GM23338 (cell line): ENCODE results near the gene PRPSAP1. TPM values are rescaled to one million over a fixed set of nuclear protein-coding genes. Genes with fewer than 3 reads are reported as not detected.

Source experiments
- ATAC-seq: fragments of 200-7000 bp; cut with Tn5 transposase; 3 replicates; pipeline ENCODE4 v1.9.1; 2020
- DNase-seq: peaks from one replicate; pipeline ENCODE4 v3.0.0-alpha.2; 2015; ENCODE audit warnings: low spot score
- H2AFZ ChIP-seq: fragments of 200-600 bp; sonication (generic); 2 replicates; pipeline ENCODE4 v1.8.0; 2016; ENCODE audit warnings: antibody characterized with exemption, mild to moderate bottlenecking, moderate library complexity
- H3F3A ChIP-seq: fragments of 200-600 bp; sonication (generic); replicated peaks from 2 replicates; pipeline ENCODE4 v1.8.0; 2017; ENCODE audit warnings: antibody characterized with exemption, mixed run types, low read depth
- H3K27ac ChIP-seq: fragments of 200-600 bp; sonication (generic); 2 replicates; pipeline ENCODE4 v1.6.1; 2016; ENCODE audit warnings: low read depth
- H3K27me3 ChIP-seq: fragments of 200-600 bp; sonication (generic); 2 replicates; pipeline ENCODE4 v1.8.0; 2016; ENCODE audit warnings: mild to moderate bottlenecking, mixed run types, moderate library complexity; ENCODE audit not compliant: insufficient read depth
- H3K36me3 ChIP-seq: fragments of 200-600 bp; sonication (generic); 2 replicates; pipeline ENCODE4 v1.8.0; 2016; ENCODE audit warnings: mild to moderate bottlenecking; ENCODE audit not compliant: insufficient read depth
- H3K4me1 ChIP-seq: fragments of 200-600 bp; sonication (generic); 2 replicates; pipeline ENCODE4 v1.8.0; 2016; ENCODE audit warnings: mild to moderate bottlenecking, moderate library complexity; ENCODE audit not compliant: insufficient read depth
- H3K4me2 ChIP-seq: fragments of 200-600 bp; sonication (generic); 2 replicates; pipeline ENCODE4 v1.7.1; 2017; ENCODE audit warnings: mixed run types
- H3K4me3 ChIP-seq: fragments of 200-600 bp; sonication (generic); 2 replicates; pipeline ENCODE4 v1.6.1; 2016; ENCODE audit warnings: mixed run types
- H3K79me2 ChIP-seq: fragments of 200-600 bp; sonication (generic); replicated peaks from 2 replicates; pipeline ENCODE4 v1.8.0; 2017; ENCODE audit warnings: mild to moderate bottlenecking; ENCODE audit not compliant: insufficient read depth
- H3K9me2 ChIP-seq: fragments of 200-600 bp; sonication (generic); 2 replicates; pipeline ENCODE4 v1.8.0; 2017; ENCODE audit not compliant: insufficient read depth
- H4K20me1 ChIP-seq: fragments of 200-600 bp; sonication (generic); replicated peaks from 2 replicates; pipeline ENCODE4 v1.8.0; 2017; ENCODE audit warnings: mild to moderate bottlenecking; ENCODE audit not compliant: insufficient read depth
- H3K27ac Mint-ChIP-seq: 2 replicates; pipeline ENCODE4 v1.8.0; 2020; ENCODE audit warnings: inconsistent platforms, mild to moderate bottlenecking, moderate library complexity, mixed read lengths
- H3K27me3 Mint-ChIP-seq: 3 replicates; pipeline ENCODE4 v1.8.0; 2022; ENCODE audit warnings: low read depth, mild to moderate bottlenecking, moderate library complexity, mixed read lengths, inconsistent platforms; ENCODE audit not compliant: insufficient read depth, poor library complexity
- H3K36me3 Mint-ChIP-seq: 3 replicates; pipeline ENCODE4 v1.8.0; 2021; ENCODE audit warnings: low read depth, mild to moderate bottlenecking, inconsistent platforms, moderate library complexity, mixed read lengths
- H3K4me1 Mint-ChIP-seq: 3 replicates; pipeline ENCODE4 v1.8.0; 2020; ENCODE audit warnings: mild to moderate bottlenecking, inconsistent platforms, mixed read lengths
- H3K4me3 Mint-ChIP-seq: 3 replicates; pipeline ENCODE4 v1.8.0; 2021; ENCODE audit warnings: moderate library complexity, mild to moderate bottlenecking, inconsistent platforms, mixed read lengths
- H3K9me3 Mint-ChIP-seq: 3 replicates; pipeline ENCODE4 v1.8.0; 2020; ENCODE audit warnings: moderate library complexity, mild to moderate bottlenecking, inconsistent platforms, mixed read lengths
- CREB1 ChIP-seq: fragments of 250-450 bp; sonication (Bioruptor Pico); IDR thresholded peaks from 2 replicates; pipeline ENCODE4 v1.5.0; 2020; ENCODE audit warnings: low read depth, mild to moderate bottlenecking, moderate library complexity
- EZH2 ChIP-seq: fragments of 200-600 bp; sonication (generic); IDR thresholded peaks from one replicate; pipeline ENCODE4 v1.8.0; 2017; ENCODE audit warnings: antibody characterized with exemption, mild to moderate bottlenecking, low read depth; ENCODE audit not compliant: unreplicated experiment
- POLR2AphosphoS5 ChIP-seq: IDR thresholded peaks from 2 replicates; pipeline ENCODE4 v1.6.1; 2016; ENCODE audit warnings: antibody characterized with exemption, low read depth
- STAT1 ChIP-seq: IDR thresholded peaks from one replicate; pipeline ENCODE4 v1.6.1; 2016; ENCODE audit warnings: antibody characterized with exemption; ENCODE audit not compliant: unreplicated experiment
- ZNF114 ChIP-seq: fragments of 250-450 bp; sonication (Bioruptor Pico); IDR thresholded peaks from 2 replicates; pipeline ENCODE4 v1.5.0; 2020; ENCODE audit warnings: mild to moderate bottlenecking, moderate library complexity
- ZNF331 ChIP-seq: fragments of 250-450 bp; sonication (Bioruptor Pico); IDR thresholded peaks from 2 replicates; pipeline ENCODE4 v1.5.0; 2020; ENCODE audit warnings: low read depth, mild to moderate bottlenecking, moderate library complexity
- polyA plus RNA-seq: library from polyadenylated mRNA; unstranded; fragments of >200 nt; fragmentation: Nextera tagmentation; extraction: Ambion mirVana; gene quantifications from 2 replicates; pipeline ENCODE4 v1.2.1, GENCODE V29; 2016
- total RNA-seq: library from RNA; depleted of rRNA; stranded (reverse); fragments of >200 nt; shearing (Covaris generic); gene quantifications from 2 replicates; pipeline ENCODE4 v1.2.3, GENCODE V29; 2014
- TF ChIP-seq, protein P1 (sequence below): IDR thresholded peaks from one replicate; pipeline ENCODE4 v1.6.1; 2018; ENCODE audit warnings: antibody characterized with exemption; ENCODE audit not compliant: unreplicated experiment
- TF ChIP-seq, protein P2 (sequence below): IDR thresholded peaks from 2 replicates; pipeline ENCODE4 v1.6.1; 2016; ENCODE audit warnings: antibody characterized with exemption
- TF ChIP-seq, protein P3 (sequence below): fragments of 250-450 bp; sonication (Bioruptor Pico); IDR thresholded peaks from 2 replicates; pipeline ENCODE4 v1.5.0; 2020; ENCODE audit warnings: mild to moderate bottlenecking, moderate library complexity

Gene PRPSAP1
- total and polyA plus RNA-seq, 2 experiments from 2014 or later, result 39.5 to 58.8 TPM

DNA sequence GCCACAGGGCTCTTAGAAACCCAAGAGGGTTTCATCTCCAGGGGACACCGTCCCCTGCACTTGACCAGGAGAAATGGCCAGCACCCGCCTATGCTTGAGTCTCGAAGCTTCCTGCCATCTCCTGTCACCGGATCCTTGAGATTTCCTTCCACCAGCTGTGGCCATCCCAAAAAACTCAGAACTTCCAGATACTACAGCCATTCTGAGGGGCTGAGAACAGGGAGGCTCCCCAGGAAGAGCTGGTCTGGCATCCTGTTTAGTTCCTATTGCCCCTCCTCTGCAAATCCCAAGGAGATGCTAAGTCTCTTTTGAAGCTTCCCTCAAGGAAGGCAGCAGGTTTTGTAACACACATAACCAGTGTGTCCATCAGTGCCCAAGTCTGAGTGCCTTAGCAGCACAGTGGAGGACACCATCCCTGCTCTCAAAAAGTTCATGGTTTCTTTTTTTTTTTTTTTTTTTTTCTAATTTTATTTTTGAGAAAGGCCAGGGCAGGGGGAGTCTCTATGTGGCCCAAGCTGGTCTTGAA lies 86.6 kb downstream of the PRPSAP1 start (continued):
- TF ChIP-seq, protein P1, sequence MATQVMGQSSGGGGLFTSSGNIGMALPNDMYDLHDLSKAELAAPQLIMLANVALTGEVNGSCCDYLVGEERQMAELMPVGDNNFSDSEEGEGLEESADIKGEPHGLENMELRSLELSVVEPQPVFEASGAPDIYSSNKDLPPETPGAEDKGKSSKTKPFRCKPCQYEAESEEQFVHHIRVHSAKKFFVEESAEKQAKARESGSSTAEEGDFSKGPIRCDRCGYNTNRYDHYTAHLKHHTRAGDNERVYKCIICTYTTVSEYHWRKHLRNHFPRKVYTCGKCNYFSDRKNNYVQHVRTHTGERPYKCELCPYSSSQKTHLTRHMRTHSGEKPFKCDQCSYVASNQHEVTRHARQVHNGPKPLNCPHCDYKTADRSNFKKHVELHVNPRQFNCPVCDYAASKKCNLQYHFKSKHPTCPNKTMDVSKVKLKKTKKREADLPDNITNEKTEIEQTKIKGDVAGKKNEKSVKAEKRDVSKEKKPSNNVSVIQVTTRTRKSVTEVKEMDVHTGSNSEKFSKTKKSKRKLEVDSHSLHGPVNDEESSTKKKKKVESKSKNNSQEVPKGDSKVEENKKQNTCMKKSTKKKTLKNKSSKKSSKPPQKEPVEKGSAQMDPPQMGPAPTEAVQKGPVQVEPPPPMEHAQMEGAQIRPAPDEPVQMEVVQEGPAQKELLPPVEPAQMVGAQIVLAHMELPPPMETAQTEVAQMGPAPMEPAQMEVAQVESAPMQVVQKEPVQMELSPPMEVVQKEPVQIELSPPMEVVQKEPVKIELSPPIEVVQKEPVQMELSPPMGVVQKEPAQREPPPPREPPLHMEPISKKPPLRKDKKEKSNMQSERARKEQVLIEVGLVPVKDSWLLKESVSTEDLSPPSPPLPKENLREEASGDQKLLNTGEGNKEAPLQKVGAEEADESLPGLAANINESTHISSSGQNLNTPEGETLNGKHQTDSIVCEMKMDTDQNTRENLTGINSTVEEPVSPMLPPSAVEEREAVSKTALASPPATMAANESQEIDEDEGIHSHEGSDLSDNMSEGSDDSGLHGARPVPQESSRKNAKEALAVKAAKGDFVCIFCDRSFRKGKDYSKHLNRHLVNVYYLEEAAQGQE, result no peak

DNA sequence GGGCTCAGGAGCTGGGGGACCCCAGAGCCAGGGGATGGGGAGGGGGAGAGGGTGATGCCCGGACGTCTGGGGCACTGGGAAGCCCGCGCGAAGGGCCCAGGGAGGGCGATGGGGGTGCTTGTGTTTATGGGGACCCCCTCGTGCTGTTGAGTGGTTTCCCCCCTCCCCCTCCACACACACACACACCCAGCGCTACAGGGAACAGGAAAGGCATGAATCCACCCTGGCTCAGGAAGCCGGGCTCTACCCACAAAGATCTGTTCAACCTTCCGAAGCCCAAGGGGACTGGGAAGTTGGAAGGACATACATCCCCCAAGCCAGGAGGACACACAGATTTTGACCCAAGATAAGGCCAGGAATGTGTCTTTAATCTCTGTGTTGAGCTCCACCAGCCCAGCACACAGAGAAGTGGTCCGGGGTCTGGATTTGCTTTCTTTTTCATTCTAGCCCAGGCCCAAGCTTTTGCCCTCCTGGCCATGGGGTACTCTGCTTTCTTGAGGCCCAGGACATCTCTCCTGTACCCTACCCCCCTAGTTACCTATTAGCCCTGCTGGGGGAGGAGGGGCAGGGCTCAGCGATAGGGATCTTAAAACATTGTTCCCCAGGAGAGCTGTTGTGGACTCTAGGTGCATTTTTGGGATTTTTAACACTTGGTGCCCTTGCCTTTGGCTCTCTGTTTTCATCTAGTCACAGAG lies 87.3 kb downstream of the PRPSAP1 start:
- H3K4me3 ChIP-seq, result peak overlapping the region; percentile 89
- Mint-ChIP-seq H3K36me3 (peaks cover 11% of the 10 kb centered on the region; the same call in 2 of the 3 replicates), H3K9me3 (no peaks in the 10 kb centered on the region), H3K27me3 (peaks cover 19% of the 10 kb centered on the region), H3K4me1 (peaks cover 54% of the 10 kb centered on the region), H3K27ac (peak overlapping the region; percentile 56; the same call in 1 of the 2 replicates), H3K4me3 (peak overlapping the region; percentile 84)
- peaks cover 21% of the 10 kb centered on the region for H3K79me2 ChIP-seq
- ATAC-seq, result peak; percentile 2; the same call in 2 of the 3 replicates
- no peaks in the 10 kb centered on the region for H4K20me1 ChIP-seq
- no peaks in the 10 kb centered on the region for H3K27me3 ChIP-seq
- H3F3A ChIP-seq, result peaks cover 9% of the 10 kb centered on the region; the same call in 1 of the 2 replicates
- no peak for DNase-seq
- H3K4me2 ChIP-seq, result peak overlapping the region; percentile 84
- H3K4me1 ChIP-seq, result peaks cover 24% of the 10 kb centered on the region
- H3K36me3 ChIP-seq, result no peaks in the 10 kb centered on the region
- H3K9me2 ChIP-seq, result no peaks in the 10 kb centered on the region
- H2AFZ ChIP-seq, result no peak overlapping the region
- peak overlapping the region; percentile 63; the same call in 1 of the 2 replicates for H3K27ac ChIP-seq
- TF ChIP-seq EZH2, result no peak
- TF ChIP-seq, protein P1, result no peak
- TF ChIP-seq CREB1 (CRISPR knock-in tag), result no peak
- no peak for TF ChIP-seq POLR2AphosphoS5
- TF ChIP-seq, protein P2, sequence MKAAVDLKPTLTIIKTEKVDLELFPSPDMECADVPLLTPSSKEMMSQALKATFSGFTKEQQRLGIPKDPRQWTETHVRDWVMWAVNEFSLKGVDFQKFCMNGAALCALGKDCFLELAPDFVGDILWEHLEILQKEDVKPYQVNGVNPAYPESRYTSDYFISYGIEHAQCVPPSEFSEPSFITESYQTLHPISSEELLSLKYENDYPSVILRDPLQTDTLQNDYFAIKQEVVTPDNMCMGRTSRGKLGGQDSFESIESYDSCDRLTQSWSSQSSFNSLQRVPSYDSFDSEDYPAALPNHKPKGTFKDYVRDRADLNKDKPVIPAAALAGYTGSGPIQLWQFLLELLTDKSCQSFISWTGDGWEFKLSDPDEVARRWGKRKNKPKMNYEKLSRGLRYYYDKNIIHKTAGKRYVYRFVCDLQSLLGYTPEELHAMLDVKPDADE, result no peak
- no peak for TF ChIP-seq ZNF331 (CRISPR knock-in tag)
- TF ChIP-seq, protein P3, sequence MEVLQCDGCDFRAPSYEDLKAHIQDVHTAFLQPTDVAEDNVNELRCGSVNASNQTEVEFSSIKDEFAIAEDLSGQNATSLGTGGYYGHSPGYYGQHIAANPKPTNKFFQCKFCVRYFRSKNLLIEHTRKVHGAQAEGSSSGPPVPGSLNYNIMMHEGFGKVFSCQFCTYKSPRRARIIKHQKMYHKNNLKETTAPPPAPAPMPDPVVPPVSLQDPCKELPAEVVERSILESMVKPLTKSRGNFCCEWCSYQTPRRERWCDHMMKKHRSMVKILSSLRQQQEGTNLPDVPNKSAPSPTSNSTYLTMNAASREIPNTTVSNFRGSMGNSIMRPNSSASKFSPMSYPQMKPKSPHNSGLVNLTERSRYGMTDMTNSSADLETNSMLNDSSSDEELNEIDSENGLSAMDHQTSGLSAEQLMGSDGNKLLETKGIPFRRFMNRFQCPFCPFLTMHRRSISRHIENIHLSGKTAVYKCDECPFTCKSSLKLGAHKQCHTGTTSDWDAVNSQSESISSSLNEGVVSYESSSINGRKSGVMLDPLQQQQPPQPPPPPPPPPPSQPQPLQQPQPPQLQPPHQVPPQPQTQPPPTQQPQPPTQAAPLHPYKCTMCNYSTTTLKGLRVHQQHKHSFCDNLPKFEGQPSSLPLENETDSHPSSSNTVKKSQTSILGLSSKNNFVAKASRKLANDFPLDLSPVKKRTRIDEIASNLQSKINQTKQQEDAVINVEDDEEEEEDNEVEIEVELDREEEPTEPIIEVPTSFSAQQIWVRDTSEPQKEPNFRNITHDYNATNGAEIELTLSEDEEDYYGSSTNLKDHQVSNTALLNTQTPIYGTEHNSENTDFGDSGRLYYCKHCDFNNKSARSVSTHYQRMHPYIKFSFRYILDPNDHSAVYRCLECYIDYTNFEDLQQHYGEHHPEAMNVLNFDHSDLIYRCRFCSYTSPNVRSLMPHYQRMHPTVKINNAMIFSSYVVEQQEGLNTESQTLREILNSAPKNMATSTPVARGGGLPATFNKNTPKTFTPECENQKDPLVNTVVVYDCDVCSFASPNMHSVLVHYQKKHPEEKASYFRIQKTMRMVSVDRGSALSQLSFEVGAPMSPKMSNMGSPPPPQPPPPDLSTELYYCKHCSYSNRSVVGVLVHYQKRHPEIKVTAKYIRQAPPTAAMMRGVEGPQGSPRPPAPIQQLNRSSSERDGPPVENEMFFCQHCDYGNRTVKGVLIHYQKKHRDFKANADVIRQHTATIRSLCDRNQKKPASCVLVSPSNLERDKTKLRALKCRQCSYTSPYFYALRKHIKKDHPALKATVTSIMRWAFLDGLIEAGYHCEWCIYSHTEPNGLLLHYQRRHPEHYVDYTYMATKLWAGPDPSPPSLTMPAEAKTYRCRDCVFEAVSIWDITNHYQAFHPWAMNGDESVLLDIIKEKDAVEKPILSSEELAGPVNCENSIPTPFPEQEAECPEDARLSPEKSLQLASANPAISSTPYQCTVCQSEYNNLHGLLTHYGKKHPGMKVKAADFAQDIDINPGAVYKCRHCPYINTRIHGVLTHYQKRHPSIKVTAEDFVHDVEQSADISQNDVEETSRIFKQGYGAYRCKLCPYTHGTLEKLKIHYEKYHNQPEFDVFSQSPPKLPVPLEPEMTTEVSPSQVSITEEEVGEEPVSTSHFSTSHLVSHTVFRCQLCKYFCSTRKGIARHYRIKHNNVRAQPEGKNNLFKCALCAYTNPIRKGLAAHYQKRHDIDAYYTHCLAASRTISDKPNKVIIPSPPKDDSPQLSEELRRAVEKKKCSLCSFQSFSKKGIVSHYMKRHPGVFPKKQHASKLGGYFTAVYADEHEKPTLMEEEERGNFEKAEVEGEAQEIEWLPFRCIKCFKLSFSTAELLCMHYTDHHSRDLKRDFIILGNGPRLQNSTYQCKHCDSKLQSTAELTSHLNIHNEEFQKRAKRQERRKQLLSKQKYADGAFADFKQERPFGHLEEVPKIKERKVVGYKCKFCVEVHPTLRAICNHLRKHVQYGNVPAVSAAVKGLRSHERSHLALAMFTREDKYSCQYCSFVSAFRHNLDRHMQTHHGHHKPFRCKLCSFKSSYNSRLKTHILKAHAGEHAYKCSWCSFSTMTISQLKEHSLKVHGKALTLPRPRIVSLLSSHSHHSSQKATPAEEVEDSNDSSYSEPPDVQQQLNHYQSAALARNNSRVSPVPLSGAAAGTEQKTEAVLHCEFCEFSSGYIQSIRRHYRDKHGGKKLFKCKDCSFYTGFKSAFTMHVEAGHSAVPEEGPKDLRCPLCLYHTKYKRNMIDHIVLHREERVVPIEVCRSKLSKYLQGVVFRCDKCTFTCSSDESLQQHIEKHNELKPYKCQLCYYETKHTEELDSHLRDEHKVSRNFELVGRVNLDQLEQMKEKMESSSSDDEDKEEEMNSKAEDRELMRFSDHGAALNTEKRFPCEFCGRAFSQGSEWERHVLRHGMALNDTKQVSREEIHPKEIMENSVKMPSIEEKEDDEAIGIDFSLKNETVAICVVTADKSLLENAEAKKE (CRISPR knock-in tag), result no peak
- TF ChIP-seq ZNF114 (CRISPR knock-in tag), result no peak
- no peak for TF ChIP-seq STAT1
